Thymus (tissue), 11 donors: ENCODE measurements around the gene CCDC8. TPM values are rescaled to one million over a fixed set of nuclear protein-coding genes. Genes with fewer than 3 reads are reported as not detected.
"Not testable (repeated sequence)": the region's sequence is repeated elsewhere in the genome, so short reads cannot be mapped to it uniquely, and the experiment has no call there.

Experiments
- DNase-seq, 9 donors: peaks; one replicate each; pipeline ENCODE4 v3.0.0-alpha.2; 2013; ENCODE audit warnings: low spot score in 9 of 9, low read depth in 6 of 9, missing footprints in 1 of 9
- H3K27ac ChIP-seq, 2 donors: one replicate each; pipeline ENCODE4 v1.5.1; 2013; ENCODE audit warnings: control low read depth in 1 of 2, low read depth in 1 of 2, low read length in 1 of 2, mild to moderate bottlenecking in 1 of 2, moderate library complexity in 1 of 2
- H3K27me3 ChIP-seq, 2 donors: one replicate each; pipeline ENCODE4 v1.5.1; 2013; ENCODE audit warnings: low read length in 1 of 2; ENCODE audit not compliant: control insufficient read depth in 2 of 2, insufficient read depth in 1 of 2
- H3K36me3 ChIP-seq, 2 donors: one replicate each; pipeline ENCODE4 v1.5.1; 2013; ENCODE audit warnings: low read length in 1 of 2, mild to moderate bottlenecking in 1 of 2, moderate library complexity in 1 of 2; ENCODE audit not compliant: control insufficient read depth in 2 of 2, insufficient read depth in 2 of 2
- H3K4me1 ChIP-seq, 2 donors: one replicate each; pipeline ENCODE4 v1.5.1; 2013; ENCODE audit warnings: low read length in 2 of 2; ENCODE audit not compliant: control insufficient read depth in 2 of 2, insufficient read depth in 2 of 2
- H3K4me3 ChIP-seq, 2 donors: one replicate each; pipeline ENCODE4 v1.5.1; 2013; ENCODE audit warnings: low read length in 2 of 2, control low read depth in 1 of 2, mild to moderate bottlenecking in 1 of 2
- H3K9me3 ChIP-seq, 2 donors: one replicate each; pipeline ENCODE4 v1.5.1; 2013; ENCODE audit warnings: low read length in 1 of 2, mild to moderate bottlenecking in 1 of 2; ENCODE audit not compliant: control insufficient read depth in 2 of 2, insufficient read depth in 1 of 2
- WGBS: extraction: QIAGEN DNeasy Blood & Tissue Kit; methylation state at CpG from one replicate; pipeline ENCODE4 v1.1.7; 2013; 5-methylcytosine and 5-hydroxymethylcytosine counted together
- polyA plus RNA-seq: library from polyadenylated mRNA; stranded (reverse); fragments of 200-250 nt; gene quantifications from one replicate; pipeline ENCODE4 v1.2.3, GENCODE V29; 2013
- total RNA-seq: library from RNA; stranded (reverse); fragments of 120-200 nt; gene quantifications from one replicate; pipeline ENCODE4 v1.2.4, GENCODE V29; 2013
- donor health status: healthy.

Gene CCDC8
- total and polyA plus RNA-seq, 2 donors = 8.6 to 10.3 TPM

DNA sequence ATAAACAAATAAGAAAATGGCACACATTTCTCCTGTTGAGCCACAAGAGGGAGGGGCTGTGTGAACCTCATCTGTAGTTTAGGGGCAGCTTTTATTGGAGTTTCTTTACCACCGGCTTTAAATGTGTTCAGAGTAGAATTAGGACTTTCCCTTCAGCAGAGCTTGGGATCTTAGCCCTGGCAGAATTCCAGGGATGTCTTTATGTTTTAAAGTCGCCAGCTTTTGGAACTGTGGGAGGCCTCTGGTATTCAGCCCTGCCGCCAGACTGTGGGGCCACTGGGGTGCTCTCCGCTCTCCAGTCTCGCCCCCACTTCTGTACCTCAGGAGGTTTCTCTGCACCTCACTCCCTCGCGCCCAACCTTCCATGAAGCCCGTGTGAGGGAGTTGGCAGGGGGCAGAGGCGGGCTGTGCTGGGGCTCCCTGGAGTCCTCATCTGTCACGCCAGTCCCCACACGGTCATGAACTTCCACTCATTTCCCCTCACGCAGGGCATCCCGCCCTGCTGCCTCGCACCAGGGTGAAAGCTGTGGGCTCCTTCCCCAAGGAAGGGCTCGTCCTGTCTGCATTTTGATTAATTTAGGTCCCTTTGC lies 31.5 kb downstream of the CCDC8 start:
- no peaks in the 10 kb centered on the region for H3K27me3 ChIP-seq
- H3K36me3 ChIP-seq = peaks cover 55 to 74% of the 10 kb centered on the region in 2 donors
- no peaks in the 10 kb centered on the region for H3K4me1 ChIP-seq
- 98% methylated on average over 15 of the region's 15 CpGs for WGBS
- no peak overlapping the region for H3K27ac ChIP-seq
- no peak overlapping the region for H3K4me3 ChIP-seq
- no peaks in the 10 kb centered on the region for H3K9me3 ChIP-seq
- no peak for DNase-seq

DNA sequence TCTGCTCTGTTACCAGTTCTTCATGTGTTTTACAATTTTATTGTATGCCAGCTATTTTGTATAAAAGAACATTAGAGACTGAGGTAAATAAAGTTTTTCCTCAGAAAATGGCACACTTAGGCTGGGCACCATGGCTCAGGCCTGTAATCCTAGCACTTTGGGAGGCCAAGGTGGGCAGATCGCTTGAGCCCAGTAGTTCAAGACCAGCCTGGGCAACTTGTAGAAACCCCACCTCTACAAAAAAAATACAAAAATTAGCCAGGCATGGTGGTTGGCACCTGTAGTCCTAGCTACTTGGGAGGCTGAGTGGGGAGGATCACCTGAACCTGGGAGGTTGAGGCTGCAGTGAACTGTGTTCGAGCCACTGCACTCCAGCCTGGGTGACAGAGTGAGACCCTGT lies 32.0 kb downstream of the CCDC8 start:
- no peak overlapping the region for H3K4me3 ChIP-seq
- H3K27me3 ChIP-seq = no peaks in the 10 kb centered on the region
- 95% methylated on average over 2 of the region's 2 CpGs for WGBS
- H3K27ac ChIP-seq = no peak overlapping the region
- no peaks in the 10 kb centered on the region for H3K4me1 ChIP-seq
- no peaks in the 10 kb centered on the region for H3K9me3 ChIP-seq
- DNase-seq = no peak
- H3K36me3 ChIP-seq = peaks cover 59 to 77% of the 10 kb centered on the region in 2 donors

DNA sequence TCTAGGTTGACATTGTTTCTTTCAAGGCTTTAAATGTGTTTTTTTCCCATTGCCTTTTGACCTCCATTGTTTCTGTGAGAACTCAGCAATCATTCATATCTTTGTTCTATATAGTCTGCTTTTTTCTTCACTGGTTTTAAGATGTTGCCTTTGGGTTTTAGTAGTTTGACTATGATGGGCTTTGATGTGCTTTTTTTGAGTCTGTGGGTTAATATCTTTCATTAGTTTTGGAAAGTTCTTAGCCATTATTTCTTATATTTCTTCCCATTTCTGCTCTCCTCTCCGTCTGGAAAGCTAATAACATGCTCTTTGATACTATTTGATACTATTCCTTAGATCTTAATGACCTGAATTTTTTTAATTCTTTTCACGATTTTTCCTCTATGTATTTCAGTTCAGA lies 32.7 kb downstream of the CCDC8 start:
- DNase-seq = no peak
- no peaks in the 10 kb centered on the region for H3K4me1 ChIP-seq
- no peaks in the 10 kb centered on the region for H3K27me3 ChIP-seq
- no peaks in the 10 kb centered on the region for H3K9me3 ChIP-seq
- H3K4me3 ChIP-seq = no peak overlapping the region
- 97% methylated on average over 2 of the region's 2 CpGs for WGBS
- H3K36me3 ChIP-seq = peaks cover 61 to 76% of the 10 kb centered on the region in 2 donors
- no peak overlapping the region for H3K27ac ChIP-seq

DNA sequence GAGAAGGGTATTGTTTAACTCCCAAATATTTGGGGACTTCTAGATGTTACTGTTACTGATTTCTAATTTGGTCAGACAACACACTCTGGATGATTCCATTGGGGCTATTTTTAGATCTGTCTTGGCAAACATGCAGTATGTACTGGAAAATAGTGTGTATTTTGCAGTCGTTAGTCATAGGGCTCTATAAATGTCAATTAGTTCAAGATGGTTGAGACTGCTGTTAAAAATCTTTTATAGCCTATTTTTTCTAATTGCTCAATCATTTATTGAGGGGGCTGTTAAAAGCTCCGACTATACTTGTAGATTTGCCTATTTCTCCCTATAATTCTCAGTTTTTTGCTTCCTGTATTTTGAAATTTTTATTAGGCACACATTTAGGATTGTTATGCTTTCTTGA lies 35.1 kb downstream of the CCDC8 start:
- no peaks in the 10 kb centered on the region for H3K9me3 ChIP-seq
- no peak for DNase-seq
- no peaks in the 10 kb centered on the region for H3K27me3 ChIP-seq
- H3K4me3 ChIP-seq = no peak overlapping the region
- no peak overlapping the region for H3K27ac ChIP-seq
- peaks cover 53 to 61% of the 10 kb centered on the region in 2 donors for H3K36me3 ChIP-seq
- WGBS = 89% methylated on average over 2 of the region's 2 CpGs
- H3K4me1 ChIP-seq = peaks cover 0 to 6% of the 10 kb centered on the region in 2 donors

DNA sequence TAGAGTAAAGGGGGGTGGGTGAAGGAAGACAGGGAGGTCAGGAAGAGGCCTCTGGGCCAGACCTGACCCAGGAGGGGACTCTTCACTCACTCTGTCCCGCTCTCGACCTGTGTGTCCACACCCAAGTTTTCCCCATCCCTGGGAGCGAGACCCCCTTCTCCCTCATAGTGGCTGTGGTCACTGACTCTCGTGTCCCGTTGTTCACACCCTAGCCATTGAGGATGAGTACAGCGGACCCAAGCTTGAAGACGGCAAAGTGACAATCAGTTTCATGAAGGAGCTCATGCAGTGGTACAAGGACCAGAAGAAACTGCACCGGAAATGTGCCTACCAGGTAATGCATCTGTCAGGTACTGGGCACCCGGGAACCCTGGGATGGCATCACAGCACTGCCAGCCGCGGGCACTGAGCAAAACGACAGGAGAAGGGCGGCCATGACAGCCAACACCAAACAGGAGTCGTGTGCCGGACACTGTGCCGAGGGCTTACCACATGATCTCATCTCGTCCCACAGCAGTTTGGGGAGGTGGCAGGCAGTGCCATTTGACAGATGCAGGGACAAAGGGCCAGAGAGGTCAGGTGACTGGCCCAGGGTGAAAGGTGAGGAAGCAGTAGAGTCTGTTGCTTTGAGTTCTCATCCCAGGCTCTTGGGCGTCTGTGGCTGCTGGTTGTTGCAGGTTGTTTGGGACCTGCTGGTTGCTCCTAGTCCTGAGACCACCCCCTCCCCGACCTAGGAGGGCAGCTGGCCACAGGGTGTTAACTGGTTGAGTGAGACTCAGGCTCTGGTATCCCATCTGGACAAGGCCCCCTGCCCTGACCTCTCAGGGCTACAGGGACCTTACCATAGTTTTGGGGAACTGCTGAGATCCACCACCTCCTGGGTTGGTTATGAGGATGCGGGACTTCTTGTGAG lies 36.9 kb downstream of the CCDC8 start:
- peaks cover 2 to 11% of the 10 kb centered on the region in 2 donors for H3K4me1 ChIP-seq
- no peak overlapping the region for H3K4me3 ChIP-seq
- no peaks in the 10 kb centered on the region for H3K9me3 ChIP-seq
- WGBS = 98% methylated on average over 20 of the region's 20 CpGs
- H3K27me3 ChIP-seq = no peaks in the 10 kb centered on the region
- no peak for DNase-seq
- peaks cover 46 to 47% of the 10 kb centered on the region in 2 donors for H3K36me3 ChIP-seq
- H3K27ac ChIP-seq = no peak overlapping the region

DNA sequence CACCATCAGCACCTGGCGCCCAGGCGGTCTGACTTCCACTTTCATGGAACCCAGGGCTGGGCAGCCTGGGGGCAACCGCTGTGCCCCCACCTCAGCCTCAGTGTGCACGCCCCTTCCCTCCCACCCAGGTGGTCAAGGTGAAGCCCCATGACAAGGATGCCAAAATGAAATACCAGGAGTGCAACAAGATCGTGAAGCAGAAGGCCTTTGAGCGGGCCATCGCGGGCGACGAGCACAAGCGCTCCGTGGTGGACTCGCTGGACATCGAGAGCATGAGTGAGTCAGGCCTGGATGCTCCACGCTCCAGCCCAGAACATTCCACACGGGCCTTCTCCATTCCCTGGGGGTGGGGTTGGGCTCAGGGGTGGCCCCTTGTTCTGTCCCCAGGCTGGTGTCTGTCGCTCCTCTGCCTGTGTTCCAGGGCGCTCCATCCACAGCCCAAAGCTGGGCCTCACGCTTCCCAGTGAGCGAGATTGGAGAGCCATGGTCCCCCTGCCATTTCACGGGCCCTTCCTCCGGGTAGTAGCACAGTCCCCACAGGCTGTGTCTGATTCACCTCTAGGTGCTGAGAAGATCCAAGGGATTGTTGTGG lies 37.8 kb downstream of the CCDC8 start:
- H3K27ac ChIP-seq, DNase-seq, H3K4me3 ChIP-seq, H3K27me3 ChIP-seq, H3K9me3 ChIP-seq: not testable (repeated sequence)
- WGBS = 96% methylated on average over 22 of the region's 22 CpGs
- H3K36me3 ChIP-seq = peaks cover 43 to 48% of the 10 kb centered on the region in 2 donors
- H3K4me1 ChIP-seq = peaks cover 2 to 18% of the 10 kb centered on the region in 2 donors

DNA sequence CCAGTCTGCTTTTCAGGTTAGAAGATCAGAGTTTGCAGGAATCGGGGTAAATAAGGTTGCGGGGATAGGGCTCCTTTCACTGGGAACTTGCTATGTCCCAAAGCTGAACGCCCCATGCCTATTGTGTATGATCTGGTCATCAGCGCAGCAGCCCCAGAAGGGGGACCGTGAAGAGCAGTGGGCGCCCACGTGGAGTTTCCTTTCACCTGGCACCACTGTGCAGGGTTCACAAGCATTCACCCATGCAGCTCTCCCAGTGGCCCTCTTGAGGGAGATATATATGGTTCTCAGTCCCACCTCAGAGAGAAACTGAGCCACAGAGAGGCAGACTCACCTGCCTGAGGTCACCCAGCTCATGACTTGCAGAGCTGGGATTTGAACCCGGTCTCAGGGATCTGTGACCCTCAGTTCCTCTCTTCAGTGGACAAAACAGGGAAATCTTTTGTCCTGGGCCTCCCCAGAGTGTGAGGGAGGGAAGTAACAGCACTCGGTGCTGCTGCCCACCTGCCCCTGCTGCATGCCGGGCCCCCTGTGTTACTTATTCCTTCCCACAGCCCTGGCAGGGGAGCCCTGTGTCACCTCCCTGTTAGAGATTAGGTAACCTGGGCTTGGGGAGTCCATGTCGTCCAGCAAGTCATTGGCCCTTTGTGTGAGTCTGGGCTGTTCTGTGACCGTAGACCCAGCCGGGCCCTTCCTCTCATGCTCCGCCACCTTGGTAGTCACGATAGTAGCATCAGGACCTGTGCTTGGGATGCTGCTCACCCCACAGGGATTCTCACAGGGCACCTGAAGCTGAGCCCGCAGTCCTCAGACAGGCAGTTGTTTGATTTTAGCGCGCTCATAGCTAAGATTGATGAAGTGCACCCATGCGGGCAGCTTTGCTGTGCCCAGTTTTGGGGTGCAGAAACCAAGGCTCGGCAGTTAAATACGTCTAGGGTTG lies 38.6 kb downstream of the CCDC8 start:
- Histone ChIP-seq H3K4me3 (no peak overlapping the region), H3K36me3 (peaks cover 45 to 50% of the 10 kb centered on the region in 2 donors), H3K9me3 (no peaks in the 10 kb centered on the region), H3K27ac (no peak overlapping the region), H3K4me1 (peaks cover 2 to 18% of the 10 kb centered on the region in 2 donors), H3K27me3 (no peaks in the 10 kb centered on the region)
- 90% methylated on average over 21 of the region's 21 CpGs for WGBS
- no peak for DNase-seq

DNA sequence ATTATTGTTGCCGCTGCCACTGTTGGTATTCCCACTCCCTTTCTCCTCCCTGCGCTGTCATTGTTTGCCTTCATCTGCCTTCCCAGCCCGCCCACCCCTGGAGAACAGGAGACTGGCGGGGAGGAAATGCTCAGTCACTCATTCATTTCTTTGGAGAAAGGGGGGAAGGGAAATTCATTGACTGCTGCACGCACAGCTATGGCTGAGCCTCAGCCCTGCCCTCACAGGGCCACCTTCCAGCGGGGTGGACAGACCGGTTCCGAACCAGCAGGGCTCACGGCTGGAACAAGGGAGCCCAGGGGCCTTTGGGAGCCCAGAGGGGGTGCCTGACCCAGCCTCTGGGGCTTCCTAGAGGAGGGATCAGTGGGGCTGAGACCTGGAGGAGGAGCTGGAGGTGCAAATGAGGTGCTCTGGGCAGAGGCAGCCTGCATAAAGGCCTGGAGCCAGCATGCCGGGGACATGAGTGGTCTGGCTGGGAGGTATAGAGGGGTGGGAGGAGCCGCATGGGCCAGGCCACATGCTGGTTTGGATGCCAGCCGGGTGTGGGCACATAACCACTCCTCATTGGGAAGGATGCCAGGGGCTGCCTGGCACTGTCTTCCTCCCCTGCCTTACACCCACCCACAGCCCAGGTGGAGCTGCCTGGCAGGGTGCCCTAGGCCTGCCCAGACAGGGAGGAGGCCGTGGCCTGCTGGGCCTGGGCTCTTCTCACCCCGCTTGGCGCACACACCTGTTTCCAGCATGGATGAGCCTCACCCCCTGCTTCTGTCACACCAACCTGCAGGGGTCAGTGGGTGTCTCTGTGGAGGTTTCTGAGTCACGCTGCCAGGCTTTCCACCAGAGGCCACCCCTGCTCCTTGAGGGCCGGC lies 39.6 kb downstream of the CCDC8 start:
- peaks cover 2 to 18% of the 10 kb centered on the region in 2 donors for H3K4me1 ChIP-seq

More for the DNA sequence above, 39.6 kb downstream of the CCDC8 start:
- Histone ChIP-seq H3K27me3 (no peaks in the 10 kb centered on the region), H3K4me3 (no peak overlapping the region), H3K27ac (no peak overlapping the region), H3K36me3 (peaks cover 40 to 49% of the 10 kb centered on the region in 2 donors), H3K9me3 (no peaks in the 10 kb centered on the region)
- no peak for DNase-seq
- WGBS = 68% methylated on average over 17 of the region's 17 CpGs
